Measurements from ENCODE around the gene TMEM41A.

The TMEM41A gene

GRCh38 chr3:185498503-185499396 lies at the start of gene TMEM41A:
Gene TMEM41A, minus strand, starts transcription at chr3:185499035. Its CDS starts 74 bp downstream, at chr3:185498961.
- DNase-seq = peak; percentile 33

GRCh38 chr3:185540695-185541094 lies 41.9 kb upstream of the TMEM41A start:
- DNase-seq = no peak

GRCh38 chr3:185539934-185540333 lies 41.1 kb upstream of the TMEM41A start:
- DNase-seq = no peak

GRCh38 chr3:185537369-185537970 lies 38.6 kb upstream of the TMEM41A start:
- DNase-seq = peak; percentile 100

GRCh38 chr3:185534511-185534910 lies 35.7 kb upstream of the TMEM41A start:
- DNase-seq = no peak

GRCh38 chr3:185532901-185533300 lies 34.1 kb upstream of the TMEM41A start:
- DNase-seq = no peak

GRCh38 chr3:185530856-185531255 lies 32.0 kb upstream of the TMEM41A start:
- no peak for DNase-seq

GRCh38 chr3:185528532-185528931 lies 29.7 kb upstream of the TMEM41A start:
- no peak for DNase-seq

GRCh38 chr3:185527364-185527763 lies 28.5 kb upstream of the TMEM41A start:
- DNase-seq = no peak

GRCh38 chr3:185526349-185526951 lies 27.6 kb upstream of the TMEM41A start:
- DNase-seq = no peak

GRCh38 chr3:185521349-185522138 lies 22.7 kb upstream of the TMEM41A start:
- DNase-seq = no peak

GRCh38 chr3:185519021-185519420 lies 20.2 kb upstream of the TMEM41A start:
- no peak for DNase-seq

- DNase-seq = no peak
Observed at GRCh38 chr3:185517387-185518130, 18.7 kb upstream of the TMEM41A start.

GRCh38 chr3:185511711-185512110 lies 12.9 kb upstream of the TMEM41A start:
- DNase-seq = no peak

- DNase-seq = no peak
Observed at GRCh38 chr3:185508335-185508991, 9.6 kb upstream of the TMEM41A start.

GRCh38 chr3:185507883-185508282 lies 9.0 kb upstream of the TMEM41A start:
- no peak for DNase-seq

- no peak for DNase-seq
Observed at GRCh38 chr3:185504636-185505035, 5.8 kb upstream of the TMEM41A start.

- DNase-seq = no peak
Observed at GRCh38 chr3:185503521-185503920, 4.7 kb upstream of the TMEM41A start.

GRCh38 chr3:185502987-185503386 lies 4.2 kb upstream of the TMEM41A start:
- no peak for DNase-seq

- no peak for DNase-seq
Observed at GRCh38 chr3:185490241-185490640, 8.6 kb downstream of the TMEM41A start.

- no peak for DNase-seq
Observed at GRCh38 chr3:185489462-185489861, 9.4 kb downstream of the TMEM41A start.

- DNase-seq = no peak
Observed at GRCh38 chr3:185488465-185488864, 10.4 kb downstream of the TMEM41A start.
